ENCODE results near the gene KIF9.
"Not testable (repeated sequence)": the region's sequence is repeated elsewhere in the genome, so short reads cannot be mapped to it uniquely, and the experiment has no call there.

KIF9 gene

DNA sequence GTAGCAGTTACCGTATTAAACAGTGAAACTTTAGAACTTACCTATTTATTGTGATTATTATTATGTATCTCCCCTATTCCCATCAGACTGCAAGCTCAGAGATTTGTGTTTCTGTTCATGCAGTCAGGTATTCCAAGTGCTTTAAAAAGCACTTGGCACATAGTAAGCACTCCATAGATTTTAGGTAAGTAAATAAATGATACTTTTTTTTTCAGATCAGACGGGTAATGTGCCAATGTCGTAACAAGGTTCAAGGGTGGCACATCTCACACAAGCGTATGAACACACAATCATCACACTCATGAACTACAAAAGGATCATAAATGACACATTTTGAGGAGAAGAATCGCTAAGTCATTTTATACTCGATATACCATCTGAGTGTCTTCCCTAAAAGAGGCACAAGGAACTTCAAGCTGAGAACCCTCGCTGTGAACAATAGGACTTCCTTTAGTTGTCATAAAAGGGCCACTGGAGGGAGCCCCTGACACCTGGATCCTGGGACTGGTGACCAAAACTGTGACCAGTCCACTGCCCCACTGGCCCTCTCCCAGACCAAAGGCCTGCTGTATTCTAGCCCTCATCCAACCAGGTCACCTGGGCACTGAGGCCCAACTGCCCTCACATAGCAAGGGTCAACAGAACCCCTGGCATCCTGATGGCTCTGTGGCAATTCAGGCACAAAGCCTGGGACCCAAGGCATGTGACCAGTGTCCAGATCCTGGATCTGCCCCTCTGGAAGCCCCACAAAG is 32.1 kb downstream of the KIF9 start:
- DNase-seq: no peak

DNA sequence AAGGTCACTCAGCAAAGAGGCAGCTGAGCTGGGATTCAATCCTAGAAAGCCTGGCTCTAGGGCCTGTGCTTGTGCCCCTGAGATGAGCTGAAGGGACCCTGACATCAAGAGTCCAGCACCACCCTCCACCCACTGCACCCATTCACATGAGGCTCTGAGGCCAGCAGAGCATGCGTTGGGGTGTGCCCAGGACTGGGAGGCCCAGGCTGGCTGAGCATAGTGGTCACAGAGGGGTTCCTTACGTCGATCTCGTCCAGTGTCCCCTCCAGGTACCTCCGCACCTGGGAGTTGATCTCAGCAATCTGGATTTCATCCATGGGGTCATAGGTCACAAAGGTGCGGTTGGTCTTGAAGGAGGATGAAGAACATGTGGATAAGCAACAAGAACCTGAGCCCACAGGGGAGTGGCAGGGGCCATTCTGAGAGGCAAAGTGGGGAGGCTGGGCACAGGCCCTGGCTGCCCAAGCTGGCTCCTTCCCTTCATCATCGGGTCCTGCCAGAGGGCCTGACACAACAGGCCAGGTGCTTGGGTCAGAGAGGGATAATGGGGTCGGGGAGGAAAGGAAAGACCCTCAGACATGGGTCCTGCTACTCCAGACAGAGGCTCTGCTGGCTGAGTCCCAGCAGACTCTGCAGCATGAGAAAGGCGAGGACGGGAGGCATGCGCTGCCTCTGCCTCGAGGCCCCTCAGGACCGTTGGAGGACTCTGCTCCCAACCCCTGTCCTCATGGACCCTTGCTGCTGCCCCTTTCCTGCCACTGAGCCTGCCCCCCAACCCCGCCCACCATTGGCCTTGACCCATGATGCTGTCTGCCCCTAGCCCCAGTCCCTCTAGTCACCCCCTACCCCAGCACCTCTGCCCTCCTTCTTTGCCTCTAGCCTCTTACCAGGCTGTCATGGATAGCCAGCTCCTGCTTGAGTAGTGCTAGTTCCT is 35.2 kb downstream of the KIF9 start:
- DNase-seq: no peak

DNA sequence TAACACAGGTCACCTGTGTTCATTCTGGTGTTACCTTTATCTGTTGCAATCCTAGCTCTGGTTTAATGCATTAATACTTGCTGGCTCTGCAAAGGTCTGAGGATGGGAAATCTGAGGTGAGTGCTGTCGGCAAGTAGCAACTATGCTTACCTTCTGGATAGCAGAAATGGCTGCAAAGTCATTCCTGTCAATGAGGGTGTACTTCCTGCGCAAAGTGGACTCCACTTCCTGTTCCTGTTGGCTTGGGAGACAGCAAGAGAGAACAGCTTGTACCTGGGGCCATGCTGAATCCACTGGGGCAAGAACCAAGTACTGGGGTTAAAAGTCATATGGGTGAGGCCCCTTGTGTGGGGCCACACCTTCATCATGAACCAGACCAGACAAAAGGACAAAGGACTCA is 37.3 kb downstream of the KIF9 start:
- DNase-seq: no peak

DNA sequence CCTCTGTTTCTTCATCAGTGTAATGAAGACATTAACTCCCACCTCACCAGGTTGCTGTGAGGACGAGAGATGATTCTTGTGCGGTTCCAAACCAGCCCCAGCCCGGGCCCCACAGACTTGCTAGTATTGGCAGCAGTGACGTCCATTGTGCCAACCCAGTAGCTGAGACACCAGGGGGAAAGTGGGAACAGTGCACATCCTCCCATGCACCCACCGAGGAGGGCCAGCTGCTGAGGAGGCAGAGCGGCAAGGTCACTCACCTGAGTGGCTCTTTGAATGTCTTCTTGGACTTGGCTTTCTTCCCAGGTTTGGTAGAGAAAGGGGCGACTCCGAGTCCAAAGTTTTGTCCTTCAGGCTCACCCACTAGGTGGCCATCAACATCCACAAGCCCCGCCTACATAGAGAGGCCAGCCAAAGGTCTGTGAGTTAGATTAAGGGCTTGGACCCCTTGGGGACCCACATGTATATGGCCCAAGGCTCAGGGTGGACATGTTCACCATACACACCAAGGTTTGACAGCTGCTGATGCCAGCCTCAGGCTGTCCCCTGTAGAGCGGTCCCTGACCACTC is 38.0 kb downstream of the KIF9 start:
- DNase-seq: no peak

DNA sequence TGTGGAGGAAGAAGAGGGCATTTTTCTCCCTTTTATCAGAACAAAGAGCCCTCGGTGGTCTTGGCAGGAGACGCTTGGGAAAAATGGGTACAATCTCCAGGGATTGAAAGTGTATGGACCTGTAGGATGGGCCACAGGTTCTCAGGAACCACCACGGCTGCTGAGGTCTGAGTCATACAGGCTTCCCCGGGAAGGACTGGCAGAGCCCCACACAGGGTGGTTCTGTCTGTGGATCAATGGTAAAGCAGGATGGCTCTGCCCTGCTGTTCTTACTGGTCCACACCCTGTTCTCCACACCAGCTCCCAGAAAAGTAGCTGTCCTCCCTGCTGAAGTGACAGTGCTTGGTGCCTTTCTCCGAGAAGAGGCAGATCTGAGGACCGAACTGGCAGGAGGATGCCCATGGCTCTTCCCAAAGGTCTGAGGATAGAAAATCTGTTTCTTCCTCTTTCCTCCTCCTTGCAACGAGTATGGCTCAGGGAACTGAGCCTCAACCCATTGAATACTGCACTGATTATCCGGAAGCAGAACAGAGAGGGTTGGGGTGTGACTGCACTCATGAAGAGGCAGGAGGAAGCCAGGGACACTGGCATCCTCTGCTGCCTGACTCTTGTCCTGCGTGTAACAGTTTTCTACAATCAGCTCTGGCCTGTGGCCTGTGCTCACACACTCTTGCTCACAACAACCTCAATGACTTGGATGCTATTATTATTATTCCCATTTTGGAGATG is 39.0 kb downstream of the KIF9 start:
- no peak for DNase-seq

DNA sequence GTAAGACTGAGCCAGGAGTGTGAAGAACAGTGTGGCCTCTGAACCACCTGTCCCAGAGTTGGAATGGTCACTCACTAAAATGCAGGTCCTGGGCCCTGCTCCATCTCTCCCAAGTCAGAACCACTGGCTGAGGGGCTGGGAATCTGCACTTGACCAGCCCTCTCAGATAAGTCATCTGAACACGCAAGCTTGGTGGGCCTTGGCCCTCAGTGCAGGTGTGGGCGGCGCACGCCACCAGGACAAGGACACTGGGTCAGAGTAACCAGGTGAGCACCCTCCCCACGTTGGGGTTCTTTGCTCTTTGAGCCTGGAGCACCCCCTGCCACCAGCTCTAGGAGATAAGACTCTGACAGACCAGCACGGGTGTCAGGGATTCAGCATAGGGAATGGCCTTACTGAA is 42.7 kb downstream of the KIF9 start:
- no peak for DNase-seq

DNA sequence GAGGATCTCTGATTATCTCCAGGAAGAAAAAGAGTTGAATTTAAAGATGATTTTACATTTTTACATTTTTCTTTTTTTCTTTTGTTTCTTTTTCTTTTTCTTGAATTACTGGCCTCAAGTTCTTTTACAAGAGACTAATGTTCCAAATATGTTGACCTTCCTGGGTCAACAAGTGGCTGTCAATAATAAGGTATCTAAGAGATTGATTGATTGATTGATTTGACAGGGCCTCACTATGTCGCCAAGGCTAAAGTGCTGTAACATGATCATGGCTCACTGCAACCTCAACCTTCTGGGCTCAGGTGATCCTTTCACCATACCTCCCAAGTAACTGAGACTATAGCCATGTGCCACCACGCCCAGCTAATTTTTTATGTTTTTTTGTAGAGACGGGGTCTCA is 44.6 kb downstream of the KIF9 start:
- no peak for DNase-seq

DNA sequence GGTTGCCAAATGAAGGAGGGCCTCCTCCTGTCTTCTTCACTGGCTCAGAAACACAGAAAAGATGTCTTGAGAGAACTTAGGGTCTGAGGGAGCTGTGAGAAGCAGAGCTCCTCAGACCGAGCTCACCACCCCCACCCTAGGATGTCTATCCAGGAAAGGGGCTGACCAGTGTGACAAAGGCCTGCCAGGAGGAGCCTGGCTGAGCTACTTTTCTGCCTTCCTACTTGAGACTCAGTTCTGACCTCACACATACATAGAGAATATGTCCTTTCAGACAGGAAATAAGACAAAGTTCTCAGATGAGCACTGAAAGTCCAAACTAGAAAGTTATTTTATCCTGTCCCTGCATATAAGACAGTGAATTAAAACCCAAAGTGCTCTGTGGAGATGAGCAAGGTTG is 54.5 kb downstream of the KIF9 start:
- no peak for DNase-seq

DNA sequence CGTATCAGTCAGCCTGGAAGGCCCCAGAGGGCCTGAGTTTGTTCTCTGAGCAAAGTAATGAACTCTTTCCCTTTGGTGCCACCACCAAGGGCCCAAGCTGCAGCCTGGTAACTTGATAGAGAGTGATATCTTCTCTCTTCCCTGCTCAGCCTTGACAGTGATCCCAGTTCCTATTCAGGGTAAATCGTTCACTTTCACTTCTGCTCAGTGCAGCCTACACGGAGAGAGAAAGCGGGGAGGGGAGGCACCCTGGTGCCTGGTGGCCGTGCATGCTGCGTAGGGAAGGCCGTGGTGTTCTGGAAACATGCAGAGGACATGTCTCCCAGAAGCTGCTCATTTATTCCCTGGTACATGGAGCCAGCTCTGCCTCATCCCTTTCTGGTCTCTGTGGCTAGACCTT is 54.9 kb downstream of the KIF9 start:
- no peak for DNase-seq

DNA sequence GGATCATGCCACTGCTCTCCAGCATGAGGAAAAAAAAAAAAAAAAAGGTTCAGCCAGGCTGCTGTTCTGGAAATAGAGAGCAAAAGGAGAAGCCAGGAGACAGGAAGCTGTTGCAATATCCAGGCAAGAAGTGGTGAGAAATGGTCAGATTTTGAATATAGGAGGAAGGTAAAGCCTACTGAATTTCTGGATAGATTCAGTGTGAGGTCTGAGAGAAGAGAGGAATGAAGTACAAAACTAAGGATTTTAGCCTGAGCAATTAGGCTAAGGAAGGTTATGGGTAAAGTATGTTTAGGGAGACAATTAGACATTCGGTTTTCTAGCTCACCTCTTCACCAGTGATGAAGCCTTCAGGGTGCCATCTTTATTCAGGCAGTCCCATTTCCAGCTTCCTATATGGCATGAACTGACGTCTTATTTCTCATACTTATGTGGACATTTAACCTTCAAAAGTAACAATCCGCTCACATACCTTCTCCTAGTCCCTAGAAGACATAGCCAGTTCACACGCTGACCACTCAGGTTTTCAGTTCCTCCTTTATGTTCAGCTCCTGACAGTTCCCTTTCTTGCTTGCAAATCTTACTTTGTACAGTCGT is 57.2 kb downstream of the KIF9 start:
- DNase-seq: no peak

DNA sequence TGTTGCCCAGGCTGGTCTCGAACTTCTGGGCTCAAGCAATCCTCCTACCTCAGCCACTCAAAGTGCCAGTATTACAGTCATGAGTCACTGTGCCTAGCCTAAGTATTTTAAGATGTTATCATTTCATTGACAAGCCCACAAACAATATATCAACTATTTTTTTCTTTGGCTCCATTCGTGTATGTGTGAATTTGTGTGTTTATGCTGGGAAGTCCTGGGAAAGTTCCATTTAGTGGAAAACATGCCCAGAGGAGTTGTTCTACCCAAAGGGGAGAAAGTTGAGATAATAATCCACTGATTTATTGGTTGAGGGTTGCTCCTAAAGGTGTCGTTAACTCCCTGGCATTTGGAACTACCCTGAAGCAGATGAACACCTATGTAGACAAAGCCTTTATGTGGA is 58.8 kb downstream of the KIF9 start:
- DNase-seq: no peak

DNA sequence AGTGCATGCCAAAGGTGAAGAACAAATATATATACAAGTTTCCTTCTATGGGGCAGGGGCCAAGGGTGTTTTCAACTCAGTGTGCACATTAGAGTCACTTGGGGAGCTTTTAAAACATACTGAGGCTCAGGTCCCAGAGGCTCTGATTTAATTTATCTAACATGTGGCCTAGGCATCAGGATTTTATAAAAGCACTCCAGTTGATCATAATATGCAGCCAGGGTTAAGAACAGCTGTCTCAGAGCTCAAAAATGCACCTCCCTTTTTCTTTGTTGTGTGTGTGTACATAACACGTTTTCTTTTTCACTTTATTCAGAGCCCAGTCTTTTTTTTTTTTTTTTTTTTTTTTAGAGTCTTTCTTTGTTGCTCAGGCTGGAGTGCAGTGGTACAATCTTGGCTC is 60.8 kb downstream of the KIF9 start:
- no peak for DNase-seq

DNA sequence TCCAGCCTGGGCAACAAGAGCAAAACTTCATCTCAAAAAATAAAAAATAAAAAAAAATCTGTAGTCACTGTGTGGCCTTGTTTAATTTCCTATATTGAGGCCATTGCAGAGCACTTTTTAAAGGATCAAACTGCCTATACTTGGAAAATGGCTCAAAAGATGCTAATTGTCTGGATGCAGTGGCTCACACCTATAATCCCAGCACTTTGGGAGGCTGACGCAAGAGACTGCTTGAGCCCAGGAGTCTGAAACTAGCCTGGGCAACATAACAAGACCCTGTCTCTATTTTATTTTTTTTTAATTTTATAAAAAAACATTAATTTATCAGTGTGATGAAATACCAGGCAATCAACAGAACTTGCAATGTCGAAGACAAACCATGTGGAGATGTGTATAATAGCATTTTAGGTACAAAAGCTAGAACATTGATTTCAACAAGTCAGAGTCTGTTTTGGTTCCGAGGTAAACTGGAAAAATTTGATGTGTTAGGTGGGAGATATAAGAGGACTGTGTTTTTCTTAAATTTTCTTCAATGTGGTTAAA is 71.7 kb downstream of the KIF9 start:
- DNase-seq: no peak

DNA sequence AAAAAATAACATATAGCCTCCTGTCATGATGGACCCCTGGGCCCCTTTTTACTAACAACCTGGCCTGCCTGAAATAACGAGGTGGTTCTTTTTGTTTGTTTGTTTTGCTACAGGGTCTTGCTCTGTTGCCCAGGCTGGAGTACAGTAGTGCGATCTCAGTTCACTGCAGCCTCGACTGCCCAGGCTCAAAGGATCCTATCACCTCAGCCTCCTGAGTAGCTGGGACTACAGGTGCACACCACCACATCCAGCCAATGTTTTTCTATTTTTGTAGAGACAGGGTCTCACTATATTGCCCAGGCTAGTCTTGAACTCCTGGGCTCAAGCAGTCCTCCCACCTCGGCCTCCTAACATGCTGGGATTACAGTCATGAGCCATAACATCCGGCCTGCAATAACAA is 76.6 kb downstream of the KIF9 start:
- DNase-seq: not testable (repeated sequence)

DNA sequence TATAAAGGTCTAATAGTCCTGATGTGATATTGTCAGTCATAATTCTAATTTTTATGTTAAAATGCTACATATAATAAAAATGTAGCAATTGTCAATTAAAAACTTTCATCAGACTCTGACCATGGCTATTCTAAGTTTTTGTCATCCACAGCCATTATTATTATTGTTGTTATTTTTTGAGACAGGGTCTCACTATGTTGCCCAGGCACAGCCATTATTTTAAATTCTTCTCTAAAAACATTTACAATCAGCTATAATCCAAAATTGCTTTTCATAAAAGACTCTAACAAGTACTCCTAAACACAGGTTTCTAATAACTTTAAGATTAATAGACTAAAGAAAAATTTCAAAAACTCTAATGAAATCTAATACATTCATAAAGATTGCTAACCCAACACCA is 77.7 kb downstream of the KIF9 start:
- DNase-seq: no peak

DNA sequence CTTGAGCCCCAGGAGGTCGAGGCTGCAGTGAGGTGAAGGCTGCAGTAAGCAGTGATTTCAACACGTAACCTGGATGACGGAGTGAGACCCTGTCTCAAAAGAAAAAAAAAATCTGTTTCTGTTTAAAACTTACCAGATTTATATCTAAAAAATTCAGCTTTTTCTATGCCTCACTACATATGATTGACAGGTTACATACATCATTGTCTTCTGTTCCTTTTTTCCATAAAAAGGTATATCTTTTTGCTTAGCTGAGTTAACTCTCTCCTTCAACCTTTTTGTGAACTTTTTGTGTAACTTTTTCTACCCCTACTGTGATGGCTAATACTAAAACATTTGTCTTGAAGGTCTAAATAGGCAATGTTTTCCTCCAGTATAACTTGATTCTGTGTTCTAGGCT is 80.1 kb downstream of the KIF9 start:
- DNase-seq: no peak

DNA sequence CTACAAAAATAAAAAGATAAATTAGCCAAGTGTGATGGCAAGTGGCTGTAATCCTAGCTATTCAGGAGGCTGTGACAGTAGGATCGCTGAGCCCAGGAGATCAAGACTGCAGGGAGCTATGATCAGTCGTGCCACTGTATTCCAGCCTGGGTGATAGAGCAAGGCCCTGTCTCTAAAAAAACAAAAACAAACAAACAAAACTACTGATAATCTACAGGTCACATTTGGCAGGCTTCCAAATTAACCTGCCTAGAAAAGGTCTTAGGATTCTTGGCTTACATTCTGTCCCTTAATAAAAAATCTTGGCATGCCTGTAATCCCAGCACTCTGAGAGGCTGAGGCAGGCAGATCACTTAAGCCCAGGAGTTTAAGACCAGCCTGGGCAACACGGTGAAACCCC is 85.3 kb downstream of the KIF9 start:
- no peak for DNase-seq

DNA sequence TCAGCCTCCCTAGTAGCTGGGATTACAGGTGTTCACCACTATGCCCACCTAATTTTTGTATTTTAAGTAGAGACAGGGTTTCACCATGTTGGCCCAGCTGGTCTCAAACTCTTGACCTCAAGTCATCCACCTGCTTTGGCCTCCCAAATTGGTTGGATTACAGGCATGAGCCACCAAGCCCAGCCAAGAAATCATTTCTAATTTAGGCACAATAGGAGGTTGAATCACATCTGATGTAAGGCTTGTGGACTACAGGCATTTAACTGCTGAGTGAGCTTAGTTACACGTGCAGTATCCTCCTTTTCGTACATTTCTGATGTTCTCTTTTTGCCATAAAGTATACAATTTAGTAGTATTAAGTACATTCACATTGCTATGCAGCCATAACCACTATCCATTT is 87.6 kb downstream of the KIF9 start:
- no peak for DNase-seq

DNA sequence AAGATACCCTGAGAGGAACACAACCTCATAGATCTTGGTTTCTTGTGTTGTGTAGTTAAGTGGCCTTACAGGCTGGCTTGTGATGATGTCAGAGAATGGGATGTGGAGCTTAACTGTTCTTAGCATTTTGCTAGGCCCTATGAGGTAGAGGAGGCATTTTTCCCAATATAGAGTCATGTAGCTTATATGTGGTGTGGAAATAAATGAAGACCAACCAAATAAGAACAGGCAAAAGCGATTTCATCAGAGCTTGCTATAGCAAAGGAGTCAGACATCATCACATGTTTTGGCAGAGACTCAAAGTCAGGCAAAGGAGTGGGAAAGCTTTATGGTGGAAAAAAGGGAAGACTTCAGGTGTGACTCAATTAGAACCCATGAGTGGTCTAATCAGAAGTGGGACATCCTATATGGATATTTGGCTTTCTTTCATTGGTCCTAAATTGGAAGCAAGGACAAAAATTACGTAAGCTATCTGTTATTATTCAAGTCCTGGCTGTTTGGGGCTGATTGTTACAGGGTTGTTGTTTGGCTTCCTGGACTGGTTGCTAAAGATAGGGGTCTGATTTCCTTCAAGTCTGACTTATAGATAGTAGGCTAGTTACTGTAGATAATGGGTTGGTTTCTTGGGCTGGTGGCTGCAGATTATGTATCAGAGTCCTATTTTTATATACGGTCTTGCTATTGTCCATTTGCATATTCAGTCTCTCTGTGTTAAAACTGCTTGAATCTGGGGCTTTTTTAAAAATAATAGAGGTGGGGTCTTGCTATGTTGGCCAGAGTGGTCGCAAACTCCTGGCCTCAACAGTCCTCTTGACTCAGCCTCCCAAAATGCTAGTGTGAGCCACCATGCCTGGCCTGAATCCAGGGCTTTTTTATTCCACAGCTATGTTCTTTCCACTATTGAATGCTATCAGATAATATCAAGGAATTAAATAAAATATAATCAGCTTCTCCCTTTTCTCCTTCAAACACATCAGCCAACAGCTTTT is 88.4 kb downstream of the KIF9 start:
- DNase-seq: no peak

DNA sequence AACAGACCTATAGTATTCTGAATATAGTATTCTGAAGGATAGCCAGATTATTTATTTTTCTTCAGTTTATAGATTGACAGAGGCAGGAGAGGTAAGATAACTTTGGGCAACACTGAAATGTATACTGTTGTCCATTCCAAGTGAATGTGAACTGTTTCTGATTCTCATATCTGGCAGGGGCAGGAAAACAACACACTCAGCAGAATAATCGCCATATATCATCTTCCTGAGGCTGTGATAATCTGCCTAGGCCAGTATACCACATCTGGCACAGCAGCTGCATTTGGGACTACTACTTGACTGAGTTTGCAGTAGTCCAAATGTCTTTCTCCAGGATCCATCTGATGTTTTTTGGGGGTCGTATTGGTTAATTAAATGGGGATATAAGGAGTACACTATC is 96.3 kb downstream of the KIF9 start:
- DNase-seq: no peak

DNA sequence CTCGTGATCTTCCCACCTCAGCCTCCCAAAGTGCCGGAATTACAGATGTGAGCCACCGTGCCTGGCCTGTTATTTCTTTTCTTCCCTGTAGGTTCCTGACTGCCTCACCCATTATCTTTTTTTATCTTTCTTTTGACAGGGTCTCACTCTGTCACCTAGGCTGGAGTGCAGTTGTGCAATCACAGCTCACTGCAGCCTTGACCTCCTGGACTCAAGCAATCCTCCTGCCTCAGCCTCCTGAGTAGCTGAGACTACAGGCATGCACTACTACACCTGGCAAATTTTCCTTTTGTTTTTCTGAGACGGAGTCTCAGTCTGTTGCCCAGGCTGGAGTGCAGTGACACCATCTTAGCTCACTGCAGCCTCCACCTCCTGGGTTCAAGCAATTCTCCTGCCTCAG is 100.9 kb downstream of the KIF9 start:
- not testable (repeated sequence) for DNase-seq
